Esophagus squamous epithelium (tissue), 4 donors: ENCODE data around the gene DALRD3.
"Not testable (repeated sequence)": the region's sequence is repeated elsewhere in the genome, so short reads cannot be mapped to it uniquely, and the experiment has no call there.

Source experiments
- POLR2A ChIP-seq, 4 donors: fragments of 450-650 bp; IDR thresholded peaks; one replicate each; pipeline ENCODE4 v1.6.1; 2017; ENCODE audit warnings: antibody characterized with exemption in 4 of 4, mild to moderate bottlenecking in 4 of 4, moderate library complexity in 3 of 4
- TF ChIP-seq, protein P1 (sequence below), 6 experiments: fragments of 450-650 bp in 4 of 6; fragments of 200-600 bp in 2 of 6; sonication (generic) in 2 of 6; IDR thresholded peaks; one replicate each; pipeline ENCODE4 v1.5.1; 2016 to 2019; ENCODE audit warnings: antibody characterized with exemption in 6 of 6, mild to moderate bottlenecking in 4 of 6, moderate library complexity in 4 of 6

DNA sequence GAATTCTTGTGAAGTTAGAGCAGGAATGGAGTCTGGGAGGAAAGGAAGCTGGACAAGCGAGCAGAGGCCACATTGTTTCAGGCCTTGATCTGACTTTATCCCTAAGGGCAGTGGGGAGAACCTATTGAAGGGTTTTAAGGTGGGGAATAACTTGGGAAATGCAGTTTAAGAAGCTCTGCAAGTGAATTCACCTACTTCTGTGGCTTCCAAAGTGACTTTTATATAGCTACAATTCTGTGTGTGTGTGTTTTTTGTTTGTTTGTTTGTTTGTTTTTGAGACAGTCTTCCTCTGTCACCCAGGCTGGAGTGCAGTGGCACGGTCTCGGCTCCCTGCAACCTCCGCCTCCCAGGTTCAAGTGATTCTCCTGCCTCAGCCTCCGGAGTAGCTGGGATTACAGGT, 9.8 kb downstream of the DALRD3 start:
- not testable (repeated sequence) for TF ChIP-seq POLR2A (IDR thresholded peaks at IDR 0.05)
- TF ChIP-seq, protein P1, sequence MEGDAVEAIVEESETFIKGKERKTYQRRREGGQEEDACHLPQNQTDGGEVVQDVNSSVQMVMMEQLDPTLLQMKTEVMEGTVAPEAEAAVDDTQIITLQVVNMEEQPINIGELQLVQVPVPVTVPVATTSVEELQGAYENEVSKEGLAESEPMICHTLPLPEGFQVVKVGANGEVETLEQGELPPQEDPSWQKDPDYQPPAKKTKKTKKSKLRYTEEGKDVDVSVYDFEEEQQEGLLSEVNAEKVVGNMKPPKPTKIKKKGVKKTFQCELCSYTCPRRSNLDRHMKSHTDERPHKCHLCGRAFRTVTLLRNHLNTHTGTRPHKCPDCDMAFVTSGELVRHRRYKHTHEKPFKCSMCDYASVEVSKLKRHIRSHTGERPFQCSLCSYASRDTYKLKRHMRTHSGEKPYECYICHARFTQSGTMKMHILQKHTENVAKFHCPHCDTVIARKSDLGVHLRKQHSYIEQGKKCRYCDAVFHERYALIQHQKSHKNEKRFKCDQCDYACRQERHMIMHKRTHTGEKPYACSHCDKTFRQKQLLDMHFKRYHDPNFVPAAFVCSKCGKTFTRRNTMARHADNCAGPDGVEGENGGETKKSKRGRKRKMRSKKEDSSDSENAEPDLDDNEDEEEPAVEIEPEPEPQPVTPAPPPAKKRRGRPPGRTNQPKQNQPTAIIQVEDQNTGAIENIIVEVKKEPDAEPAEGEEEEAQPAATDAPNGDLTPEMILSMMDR (IDR thresholded peaks at IDR 0.05), result not testable (repeated sequence)
